Skin epidermis (tissue), 12 donors: Measurements from ENCODE around the gene MMP10.
A peak's percentile ranks its signal among the peaks of the same experiment; 100 is the strongest.
"Not testable (repeated sequence)": the region's sequence is repeated elsewhere in the genome, so short reads cannot be mapped to it uniquely, and the experiment has no call there.

Experiments used
- H3K27ac ChIP-seq, 21 experiments: fragments of 200-600 bp; sonication (generic) in 11 of 21; one replicate each; pipeline ENCODE4 v1.5.0; 2020; ENCODE audit warnings: mild to moderate bottlenecking in 3 of 21, inconsistent platforms in 2 of 21, moderate library complexity in 2 of 21
- H3K4me3 ChIP-seq, 7 experiments: fragments of 200-600 bp; sonication (generic) in 2 of 7; one replicate each; pipeline ENCODE4 v1.5.0; 2020; ENCODE audit warnings: inconsistent platforms in 2 of 7, mild to moderate bottlenecking in 2 of 7, moderate library complexity in 1 of 7

MMP10 gene

GRCh38 chr11:102734650-102735049, 45.8 kb downstream of the MMP10 start:
- no peak overlapping the region for H3K27ac ChIP-seq
- H3K4me3 ChIP-seq: no peak overlapping the region

GRCh38 chr11:102733232-102733875, 47.1 kb downstream of the MMP10 start:
- Histone ChIP-seq H3K4me3 (no peak overlapping the region), H3K27ac (no peak overlapping the region)

GRCh38 chr11:102730944-102731343, 49.5 kb downstream of the MMP10 start:
- peak overlapping the region in 1 of 21 experiments; percentile 28 for H3K27ac ChIP-seq

GRCh38 chr11:102729849-102730815, 50.3 kb downstream of the MMP10 start:
- no peak overlapping the region for H3K4me3 ChIP-seq
- H3K27ac ChIP-seq: peak overlapping the region in 6 of 21 experiments; percentile 17 to 60 (median 38)

More at GRCh38 chr11:102730944-102731343, 49.5 kb downstream of the MMP10 start:
- not testable (repeated sequence) for H3K4me3 ChIP-seq

GRCh38 chr11:102727890-102728289, 52.5 kb downstream of the MMP10 start:
- no peak overlapping the region for H3K4me3 ChIP-seq
- H3K27ac ChIP-seq: no peak overlapping the region

- no peak within 1 kb of the TSS for H3K4me3 ChIP-seq
- H3K27ac ChIP-seq: no peak within 1 kb of the TSS
Observed at GRCh38 chr11:102724904-102725500, 55.4 kb downstream of the MMP10 start, which contains the start of gene MMP8. Gene MMP8 (minus strand): TSS chr11:102724954. CDS start chr11:102724855, 99 bp downstream.

- H3K27ac ChIP-seq: no peak overlapping the region
- H3K4me3 ChIP-seq: no peak overlapping the region
Observed at GRCh38 chr11:102722821-102723220, 57.6 kb downstream of the MMP10 start.
